K562 (cell line): ENCODE measurements around the gene RIT1. TPM values are rescaled to one million over a fixed set of nuclear protein-coding genes. Genes with fewer than 3 reads are reported as not detected.

Experiments used
- BRD4 ChIP-seq: fragments of 200-600 bp; sonication (generic); IDR thresholded peaks from 2 replicates; pipeline ENCODE4 v1.6.1; 2017; ENCODE audit warnings: inconsistent platforms
- HDAC3 ChIP-seq: fragments of 450-650 bp; IDR thresholded peaks from 2 replicates; pipeline ENCODE4 v1.6.1; 2018; ENCODE audit warnings: borderline replicate concordance, mild to moderate bottlenecking, moderate library complexity; ENCODE audit not compliant: partially characterized antibody
- HMG20B ChIP-seq: fragments of 250-450 bp; sonication (Bioruptor Pico); IDR thresholded peaks from 2 replicates; pipeline ENCODE4 v1.5.0; 2021; ENCODE audit warnings: mild to moderate bottlenecking
- HNRNPK ChIP-seq: fragments of 200-400 bp; formaldehyde crosslinking; IDR thresholded peaks from one replicate; pipeline ENCODE4 v1.6.1; 2018; ENCODE audit warnings: mild to moderate bottlenecking, low read depth, low read length; ENCODE audit not compliant: poor library complexity, severe bottlenecking
- MAFF ChIP-seq: IDR thresholded peaks from 2 replicates; pipeline ENCODE4 v1.6.1; 2012; ENCODE audit warnings: low read length, improper control_type of control experiment
- NBN ChIP-seq: fragments of 450-650 bp; IDR thresholded peaks from 2 replicates; pipeline ENCODE4 v1.6.1; 2016; ENCODE audit warnings: low read depth, mild to moderate bottlenecking
- NFATC3 ChIP-seq: fragments of 450-650 bp; IDR thresholded peaks from 2 replicates; pipeline ENCODE4 v1.6.1; 2017; ENCODE audit warnings: mild to moderate bottlenecking
- NR3C1 ChIP-seq: sonication (generic); formaldehyde crosslinking; IDR thresholded peaks from 2 replicates; pipeline ENCODE4 v1.8.1; 2022; ENCODE audit warnings: missing genetic modification reagents
- PHB ChIP-seq: fragments of 250-450 bp; sonication (Bioruptor Pico); IDR thresholded peaks from 2 replicates; pipeline ENCODE4 v1.5.0; 2021
- PHTF2 ChIP-seq: fragments of 250-450 bp; sonication (Bioruptor Pico); IDR thresholded peaks from 2 replicates; pipeline ENCODE4 v1.5.0; 2021; ENCODE audit warnings: mild to moderate bottlenecking
- PML ChIP-seq: IDR thresholded peaks from 2 replicates; pipeline ENCODE4 v1.6.1; 2012; ENCODE audit warnings: low read length, inconsistent platforms
- RBM25 ChIP-seq: fragments of 200-400 bp; formaldehyde crosslinking; IDR thresholded peaks from 2 replicates; pipeline ENCODE4 v1.6.1; 2018; ENCODE audit warnings: low read length, low read depth, moderate library complexity; ENCODE audit not compliant: severe bottlenecking
- RBM39 ChIP-seq: fragments of 200-400 bp; formaldehyde crosslinking; optimal IDR thresholded peaks from 2 replicates; pipeline ENCODE3; 2018; ENCODE audit warnings: low read depth, low read length
- SP1 ChIP-seq: sonication (generic); formaldehyde crosslinking; IDR thresholded peaks from 2 replicates; pipeline ENCODE4 v1.8.1; 2022; ENCODE audit warnings: mild to moderate bottlenecking, missing genetic modification reagents
- SREBF2 ChIP-seq: sonication (generic); formaldehyde crosslinking; IDR thresholded peaks from 2 replicates; pipeline ENCODE4 v1.4.0; 2020; ENCODE audit warnings: mild to moderate bottlenecking, missing genetic modification reagents
- ZNF507 ChIP-seq: conservative IDR thresholded peaks from 2 replicates; pipeline ENCODE4 v1.6.1; 2017; ENCODE audit warnings: missing genetic modification characterization, missing compliant biosample characterization
- ZNF655 ChIP-seq: fragments of 250-450 bp; sonication (Bioruptor Pico); IDR thresholded peaks from 2 replicates; pipeline ENCODE4 v1.5.0; 2021
- ZNF668 ChIP-seq: fragments of 250-450 bp; sonication (Bioruptor Pico); IDR thresholded peaks from 2 replicates; pipeline ENCODE4 v1.8.0; 2022; ENCODE audit warnings: mild to moderate bottlenecking, inconsistent platforms
- polyA plus RNA-seq, 8 experiments: library from polyadenylated mRNA; depleted of rRNA in 4 of 8; stranded (reverse) in 5 of 8; unstranded in 3 of 8; fragments of >200 nt; fragmentation: Nextera tagmentation in 2 of 8; fragmentation: Illumina TruSeq in 1 of 8; extraction: Ambion mirVana in 2 of 8; extraction: Trizol in 1 of 8; gene quantifications; 2 replicates each; pipeline versions ENCODE4 v1.2.1 to v1.2.3, GENCODE V29; 2011 to 2014; ENCODE audit warnings: inconsistent platforms in 1 of 8, missing spikeins in 1 of 8
- total RNA-seq, 7 experiments: library from RNA; depleted of rRNA in 6 of 7; stranded (reverse); fragments of >200 nt in 6 of 7; fragmentation: Illumina TruSeq in 2 of 7; extraction: Trizol in 2 of 7; gene quantifications; 2 replicates each; pipeline versions ENCODE4 v1.2.1 to v1.2.3, GENCODE V29; 2011 to 2021; ENCODE audit warnings: low replicate concordance in 1 of 7
- TF ChIP-seq, protein P1 (sequence below), 2 experiments: fragments of 450-650 bp; IDR thresholded peaks; 2 replicates each; pipeline ENCODE4 v1.6.1; 2018; ENCODE audit warnings: mild to moderate bottlenecking in 2 of 2, low read depth in 1 of 2; ENCODE audit not compliant: partially characterized antibody in 2 of 2
- TF ChIP-seq, protein P2 (sequence below): sonication (generic); formaldehyde crosslinking; IDR thresholded peaks from 2 replicates; pipeline ENCODE4 v1.8.0; 2022; ENCODE audit warnings: missing genetic modification reagents, mild to moderate bottlenecking, moderate library complexity, borderline replicate concordance
- TF ChIP-seq, protein P3 (sequence below): sonication (generic); formaldehyde crosslinking; IDR thresholded peaks from 2 replicates; pipeline ENCODE4 v1.8.1; 2023; ENCODE audit warnings: mild to moderate bottlenecking, missing genetic modification reagents

RIT1 gene
- total and polyA plus RNA-seq, 9 of the 15 experiments (the other 6 are each of a cell fraction or from before 2014, with no cell fraction given), result 13.5 to 57.6 (median 22.9) TPM

GRCh38 chr1:155934097-155934935, 23.2 kb upstream of the RIT1 start, which contains the start of gene KHDC4 (continued):
- TF ChIP-seq PHB (0 out of 2 replicates have a peak, but pooled peaks have one; percentile 28), BRD4 (peak; percentile 96), NFATC3 (no peak; the same call in 1 of the 2 replicates), ZNF668 (CRISPR knock-in tag) (no peak), RBM39 (no peak), ZNF655 (CRISPR knock-in tag) (no peak), MAFF (peak; percentile 45; the same call in 1 of the 2 replicates), RBM25 (no peak), ZNF507 (tag) (no peak), HMG20B (CRISPR knock-in tag) (no peak; the same call in 1 of the 2 replicates), HDAC3 (no peak), SP1 (CRISPR knock-in tag) (peak; percentile 68), NR3C1 (CRISPR knock-in tag) (no peak), HNRNPK (no peak), PML (peak; percentile 92), NBN (0 out of 2 replicates have a peak, but pooled peaks have one; percentile 24), PHTF2 (no peak), SREBF2 (CRISPR knock-in tag) (no peak)
- TF ChIP-seq, protein P1, sequence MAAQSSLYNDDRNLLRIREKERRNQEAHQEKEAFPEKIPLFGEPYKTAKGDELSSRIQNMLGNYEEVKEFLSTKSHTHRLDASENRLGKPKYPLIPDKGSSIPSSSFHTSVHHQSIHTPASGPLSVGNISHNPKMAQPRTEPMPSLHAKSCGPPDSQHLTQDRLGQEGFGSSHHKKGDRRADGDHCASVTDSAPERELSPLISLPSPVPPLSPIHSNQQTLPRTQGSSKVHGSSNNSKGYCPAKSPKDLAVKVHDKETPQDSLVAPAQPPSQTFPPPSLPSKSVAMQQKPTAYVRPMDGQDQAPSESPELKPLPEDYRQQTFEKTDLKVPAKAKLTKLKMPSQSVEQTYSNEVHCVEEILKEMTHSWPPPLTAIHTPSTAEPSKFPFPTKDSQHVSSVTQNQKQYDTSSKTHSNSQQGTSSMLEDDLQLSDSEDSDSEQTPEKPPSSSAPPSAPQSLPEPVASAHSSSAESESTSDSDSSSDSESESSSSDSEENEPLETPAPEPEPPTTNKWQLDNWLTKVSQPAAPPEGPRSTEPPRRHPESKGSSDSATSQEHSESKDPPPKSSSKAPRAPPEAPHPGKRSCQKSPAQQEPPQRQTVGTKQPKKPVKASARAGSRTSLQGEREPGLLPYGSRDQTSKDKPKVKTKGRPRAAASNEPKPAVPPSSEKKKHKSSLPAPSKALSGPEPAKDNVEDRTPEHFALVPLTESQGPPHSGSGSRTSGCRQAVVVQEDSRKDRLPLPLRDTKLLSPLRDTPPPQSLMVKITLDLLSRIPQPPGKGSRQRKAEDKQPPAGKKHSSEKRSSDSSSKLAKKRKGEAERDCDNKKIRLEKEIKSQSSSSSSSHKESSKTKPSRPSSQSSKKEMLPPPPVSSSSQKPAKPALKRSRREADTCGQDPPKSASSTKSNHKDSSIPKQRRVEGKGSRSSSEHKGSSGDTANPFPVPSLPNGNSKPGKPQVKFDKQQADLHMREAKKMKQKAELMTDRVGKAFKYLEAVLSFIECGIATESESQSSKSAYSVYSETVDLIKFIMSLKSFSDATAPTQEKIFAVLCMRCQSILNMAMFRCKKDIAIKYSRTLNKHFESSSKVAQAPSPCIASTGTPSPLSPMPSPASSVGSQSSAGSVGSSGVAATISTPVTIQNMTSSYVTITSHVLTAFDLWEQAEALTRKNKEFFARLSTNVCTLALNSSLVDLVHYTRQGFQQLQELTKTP (IDR thresholded peaks at IDR 0.05; ENCODE audit: low read depth in 1 of 2, partially characterized antibody in 2 of 2), result peak; percentile 10 to 32
- TF ChIP-seq, protein P2, sequence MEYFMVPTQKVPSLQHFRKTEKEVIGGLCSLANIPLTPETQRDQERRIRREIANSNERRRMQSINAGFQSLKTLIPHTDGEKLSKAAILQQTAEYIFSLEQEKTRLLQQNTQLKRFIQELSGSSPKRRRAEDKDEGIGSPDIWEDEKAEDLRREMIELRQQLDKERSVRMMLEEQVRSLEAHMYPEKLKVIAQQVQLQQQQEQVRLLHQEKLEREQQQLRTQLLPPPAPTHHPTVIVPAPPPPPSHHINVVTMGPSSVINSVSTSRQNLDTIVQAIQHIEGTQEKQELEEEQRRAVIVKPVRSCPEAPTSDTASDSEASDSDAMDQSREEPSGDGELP (CRISPR knock-in tag), result peak; percentile 86
- TF ChIP-seq, protein P3, sequence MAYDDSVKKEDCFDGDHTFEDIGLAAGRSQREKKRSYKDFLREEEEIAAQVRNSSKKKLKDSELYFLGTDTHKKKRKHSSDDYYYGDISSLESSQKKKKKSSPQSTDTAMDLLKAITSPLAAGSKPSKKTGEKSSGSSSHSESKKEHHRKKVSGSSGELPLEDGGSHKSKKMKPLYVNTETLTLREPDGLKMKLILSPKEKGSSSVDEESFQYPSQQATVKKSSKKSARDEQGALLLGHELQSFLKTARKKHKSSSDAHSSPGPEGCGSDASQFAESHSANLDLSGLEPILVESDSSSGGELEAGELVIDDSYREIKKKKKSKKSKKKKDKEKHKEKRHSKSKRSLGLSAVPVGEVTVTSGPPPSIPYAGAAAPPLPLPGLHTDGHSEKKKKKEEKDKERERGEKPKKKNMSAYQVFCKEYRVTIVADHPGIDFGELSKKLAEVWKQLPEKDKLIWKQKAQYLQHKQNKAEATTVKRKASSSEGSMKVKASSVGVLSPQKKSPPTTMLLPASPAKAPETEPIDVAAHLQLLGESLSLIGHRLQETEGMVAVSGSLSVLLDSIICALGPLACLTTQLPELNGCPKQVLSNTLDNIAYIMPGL (CRISPR knock-in tag), result no peak
